HepG2 (cell line): Measurements from ENCODE around the gene HNRNPA2B1.

Experiments used
- KDM3A ChIP-seq: IDR thresholded peaks from 2 replicates; pipeline ENCODE4 v1.6.1; 2018; ENCODE audit warnings: low read depth, missing compliant biosample characterization
- PRPF4 ChIP-seq: fragments of 200-400 bp; formaldehyde crosslinking; IDR thresholded peaks from 2 replicates; pipeline ENCODE4 v1.6.1; 2016; ENCODE audit warnings: low read length, low read depth; ENCODE audit not compliant: poor library complexity, severe bottlenecking
- RAD21 ChIP-seq: fragments of 450-650 bp; formaldehyde crosslinking; IDR thresholded peaks from 2 replicates; pipeline ENCODE4 v1.5.0; 2020; ENCODE audit warnings: mild to moderate bottlenecking
- RFX5 ChIP-seq: IDR thresholded peaks from 2 replicates; pipeline ENCODE4 v1.6.1; 2011; ENCODE audit warnings: low read depth, low read length, improper control_type of control experiment
- YEATS4 ChIP-seq: sonication (generic); formaldehyde crosslinking; IDR thresholded peaks from 2 replicates; pipeline ENCODE4 v1.4.0; 2020; ENCODE audit warnings: missing genetic modification reagents, borderline replicate concordance
- ZFAT ChIP-seq: sonication (generic); formaldehyde crosslinking; conservative IDR thresholded peaks from 2 replicates; pipeline ENCODE4 v1.8.1; 2023; ENCODE audit warnings: missing genetic modification reagents, inconsistent platforms
- ZNF839 ChIP-seq: sonication (generic); formaldehyde crosslinking; IDR thresholded peaks from 2 replicates; pipeline ENCODE4 v1.4.0; 2020; ENCODE audit warnings: missing genetic modification reagents, mild to moderate bottlenecking, borderline replicate concordance
- TF ChIP-seq, protein P1 (sequence below): IDR thresholded peaks from 2 replicates; pipeline ENCODE4 v1.6.1; 2012; ENCODE audit warnings: inconsistent platforms
- TF ChIP-seq, protein P2 (sequence below): sonication (generic); formaldehyde crosslinking; IDR thresholded peaks from 2 replicates; pipeline ENCODE4 v1.4.0; 2020; ENCODE audit warnings: mild to moderate bottlenecking, low read depth, missing genetic modification reagents

- no peak for TF ChIP-seq RAD21
- no peak for TF ChIP-seq YEATS4
- TF ChIP-seq RFX5: no peak
- no peak for TF ChIP-seq PRPF4
- no peak for TF ChIP-seq ZNF839 (CRISPR knock-in tag)
- TF ChIP-seq, protein P1, sequence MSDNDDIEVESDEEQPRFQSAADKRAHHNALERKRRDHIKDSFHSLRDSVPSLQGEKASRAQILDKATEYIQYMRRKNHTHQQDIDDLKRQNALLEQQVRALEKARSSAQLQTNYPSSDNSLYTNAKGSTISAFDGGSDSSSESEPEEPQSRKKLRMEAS: no peak
- no peak for TF ChIP-seq KDM3A (CRISPR knock-in tag)
- no peak for TF ChIP-seq ZFAT
- TF ChIP-seq, protein P2, sequence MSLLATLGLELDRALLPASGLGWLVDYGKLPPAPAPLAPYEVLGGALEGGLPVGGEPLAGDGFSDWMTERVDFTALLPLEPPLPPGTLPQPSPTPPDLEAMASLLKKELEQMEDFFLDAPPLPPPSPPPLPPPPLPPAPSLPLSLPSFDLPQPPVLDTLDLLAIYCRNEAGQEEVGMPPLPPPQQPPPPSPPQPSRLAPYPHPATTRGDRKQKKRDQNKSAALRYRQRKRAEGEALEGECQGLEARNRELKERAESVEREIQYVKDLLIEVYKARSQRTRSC (CRISPR knock-in tag): no peak
Observed at GRCh38 chr7:26238032-26238431, 37.5 kb upstream of the HNRNPA2B1 start.
